A673 (cell line): Measurements from ENCODE around the gene SOX6. TPM values are rescaled to one million over a fixed set of nuclear protein-coding genes. Genes with fewer than 3 reads are reported as not detected.
A peak's percentile ranks its signal among the peaks of the same experiment; 100 is the strongest.

Experiments
- BruUV-seq: library from RNA; stranded (reverse); fragments of 400-500 nt; replicated peaks from 2 replicates; lab custom pipeline; 2021; lab: Mats Ljungman, UMichigan
- CTCF ChIA-PET: fragments of 300-600 bp; sonication (Branson Sonifier 250); formaldehyde crosslinking; loops from one replicate; lab custom pipeline; 2022; ENCODE audit warnings: antibody characterized with exemption; lab: Charles Lee
- POLR2A ChIA-PET: fragments of 300-600 bp; sonication (Branson Sonifier 250); formaldehyde crosslinking; loops from one replicate; lab custom pipeline; 2022; ENCODE audit warnings: antibody characterized with exemption; ENCODE audit not compliant: low non-redundant PET; lab: Charles Lee
- DNase-seq: peaks from one replicate; pipeline ENCODE4 v3.0.0-alpha.2; 2015; ENCODE audit warnings: low spot score
- H3K27ac ChIP-seq: fragments of 200-600 bp; sonication (generic); 2 replicates; pipeline ENCODE4 v1.5.1; 2016; ENCODE audit warnings: mixed run types, low read depth, mild to moderate bottlenecking, mixed read lengths, antibody characterized with exemption, low read length; ENCODE audit not compliant: poor library complexity, severe bottlenecking
- H3K27me3 ChIP-seq: fragments of 200-600 bp; sonication (generic); replicated peaks from 2 replicates; pipeline ENCODE4 v1.6.1; 2017; ENCODE audit warnings: mixed run types, low read depth, mild to moderate bottlenecking, mixed read lengths, antibody characterized with exemption, low read length; ENCODE audit not compliant: insufficient read depth, poor library complexity
- H3K36me3 ChIP-seq: fragments of 200-600 bp; sonication (generic); 2 replicates; pipeline ENCODE4 v1.6.1; 2016; ENCODE audit warnings: mixed run types, mild to moderate bottlenecking, mixed read lengths, antibody characterized with exemption, low read length; ENCODE audit not compliant: insufficient read depth, poor library complexity, severe bottlenecking
- H3K4me1 ChIP-seq: fragments of 200-600 bp; sonication (generic); 2 replicates; pipeline ENCODE4 v1.6.1; 2017; ENCODE audit warnings: mixed run types, mild to moderate bottlenecking, mixed read lengths, antibody characterized with exemption, low read length; ENCODE audit not compliant: insufficient read depth, poor library complexity, severe bottlenecking
- H3K4me3 ChIP-seq: fragments of 200-600 bp; sonication (generic); 2 replicates; pipeline ENCODE4 v1.5.1; 2016; ENCODE audit warnings: low read depth, mixed run types, mild to moderate bottlenecking, mixed read lengths, low read length; ENCODE audit not compliant: poor library complexity, severe bottlenecking
- H3K9me3 ChIP-seq: fragments of 200-600 bp; sonication (generic); 2 replicates; pipeline ENCODE4 v1.6.1; 2016; ENCODE audit warnings: mixed run types, low read depth, mild to moderate bottlenecking, mixed read lengths, antibody characterized with exemption, low read length; ENCODE audit not compliant: poor library complexity, severe bottlenecking
- EZH2 ChIP-seq: fragments of 200-600 bp; sonication (generic); IDR thresholded peaks from 2 replicates; pipeline ENCODE4 v1.6.1; 2017; ENCODE audit warnings: borderline replicate concordance, low read depth, mild to moderate bottlenecking, mixed read lengths, antibody characterized with exemption, low read length; ENCODE audit not compliant: poor library complexity, severe bottlenecking
- intact Hi-C: fragments of 100-400 bp; cut with micrococcal nuclease; formaldehyde crosslinking; loops from one replicate; pipeline ENCODE4 v1.10.0; 2022; ENCODE audit not compliant: unreplicated experiment
- total RNA-seq: library from RNA; stranded (reverse); gene quantifications from 2 replicates; pipeline ENCODE4 v1.2.3, GENCODE V29; 2021
- TF ChIP-seq, protein P1 (sequence below): fragments of 300-800, 200-600 bp; sonication (generic); conservative IDR thresholded peaks from 2 replicates; pipeline ENCODE4 v1.5.1; 2017; ENCODE audit warnings: low read depth, mild to moderate bottlenecking, antibody characterized with exemption, low read length, moderate library complexity, mixed read lengths

Gene SOX6
- total RNA-seq, 1 experiment from 2014 or later: 27.5 TPM

- TF ChIP-seq EZH2: no peak
- TF ChIP-seq, protein P1, sequence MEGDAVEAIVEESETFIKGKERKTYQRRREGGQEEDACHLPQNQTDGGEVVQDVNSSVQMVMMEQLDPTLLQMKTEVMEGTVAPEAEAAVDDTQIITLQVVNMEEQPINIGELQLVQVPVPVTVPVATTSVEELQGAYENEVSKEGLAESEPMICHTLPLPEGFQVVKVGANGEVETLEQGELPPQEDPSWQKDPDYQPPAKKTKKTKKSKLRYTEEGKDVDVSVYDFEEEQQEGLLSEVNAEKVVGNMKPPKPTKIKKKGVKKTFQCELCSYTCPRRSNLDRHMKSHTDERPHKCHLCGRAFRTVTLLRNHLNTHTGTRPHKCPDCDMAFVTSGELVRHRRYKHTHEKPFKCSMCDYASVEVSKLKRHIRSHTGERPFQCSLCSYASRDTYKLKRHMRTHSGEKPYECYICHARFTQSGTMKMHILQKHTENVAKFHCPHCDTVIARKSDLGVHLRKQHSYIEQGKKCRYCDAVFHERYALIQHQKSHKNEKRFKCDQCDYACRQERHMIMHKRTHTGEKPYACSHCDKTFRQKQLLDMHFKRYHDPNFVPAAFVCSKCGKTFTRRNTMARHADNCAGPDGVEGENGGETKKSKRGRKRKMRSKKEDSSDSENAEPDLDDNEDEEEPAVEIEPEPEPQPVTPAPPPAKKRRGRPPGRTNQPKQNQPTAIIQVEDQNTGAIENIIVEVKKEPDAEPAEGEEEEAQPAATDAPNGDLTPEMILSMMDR: no peak
- ChIA-PET POLR2A (no interaction called here), CTCF (no interaction called here)
- intact Hi-C loops: no loop called here
- BruUV-seq: no TSS peak
- no peaks in the 10 kb centered on the region for H3K9me3 ChIP-seq
- H3K27ac ChIP-seq: no peak overlapping the region
- H3K36me3 ChIP-seq: no peaks in the 10 kb centered on the region
- H3K4me3 ChIP-seq: no peak overlapping the region
- H3K4me1 ChIP-seq: peaks cover 53% of the 10 kb centered on the region
- DNase-seq: no peak
- no peaks in the 10 kb centered on the region for H3K27me3 ChIP-seq
These were observed 57.0 kb downstream of the SOX6 start for GRCh38 chr11:16299390-16299789.

- Histone ChIP-seq H3K4me3 (no peak overlapping the region), H3K4me1 (peaks cover 70% of the 10 kb centered on the region), H3K27me3 (no peaks in the 10 kb centered on the region), H3K36me3 (no peaks in the 10 kb centered on the region), H3K27ac (no peak overlapping the region), H3K9me3 (no peaks in the 10 kb centered on the region)
- intact Hi-C loops: no loop called here
- ChIA-PET CTCF (no interaction called here), POLR2A (no interaction called here)
- no TSS peak for BruUV-seq
- DNase-seq: peak; percentile 60
- TF ChIP-seq EZH2: no peak
- TF ChIP-seq, protein P1: no peak
These were observed 59.0 kb downstream of the SOX6 start for GRCh38 chr11:16297332-16297731.

DNA sequence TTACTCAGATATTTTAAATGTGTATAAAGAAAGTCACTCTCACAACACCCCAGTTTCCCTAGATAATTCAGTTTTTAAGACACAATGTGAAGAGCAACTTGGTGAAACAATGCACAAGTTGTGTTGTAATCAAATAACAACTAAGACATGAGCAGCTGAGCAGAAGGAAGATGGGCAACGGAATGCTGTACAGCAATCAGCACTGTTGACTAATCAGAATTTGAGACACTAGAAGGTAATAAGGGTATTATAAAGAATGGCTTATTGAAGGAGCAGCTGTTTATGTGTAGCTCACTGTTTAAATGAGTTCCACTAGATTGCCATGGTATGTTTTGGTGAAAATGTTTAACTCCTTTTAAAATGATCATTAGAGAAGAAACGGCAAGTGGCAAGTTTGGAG, 60.1 kb downstream of the SOX6 start:
- no peak for DNase-seq
- CTCF ChIA-PET: interaction anchor here (1.2 kb wide), 1 partner anchor 310 kb away, joined by 3 read pairs; no protein-coding TSS in a partner anchor
- H3K4me3 ChIP-seq: no peak overlapping the region
- no peaks in the 10 kb centered on the region for H3K27me3 ChIP-seq
- POLR2A ChIA-PET: interaction anchor here (0.6 kb wide), 1 partner anchor 422 kb away, joined by 3 read pairs; no protein-coding TSS in a partner anchor
- peaks cover 77% of the 10 kb centered on the region for H3K4me1 ChIP-seq
- no peak for TF ChIP-seq EZH2
- TF ChIP-seq, protein P1: no peak
- H3K27ac ChIP-seq: peak overlapping the region; percentile 26
- intact Hi-C loops: no loop called here
- H3K36me3 ChIP-seq: no peaks in the 10 kb centered on the region
- no peaks in the 10 kb centered on the region for H3K9me3 ChIP-seq
- BruUV-seq: no TSS peak
